Lower lobe of right lung (tissue), 2 donors: ENCODE data around the gene EBLN1. TPM values are rescaled to one million over a fixed set of nuclear protein-coding genes. Genes with fewer than 3 reads are reported as not detected.

ENCODE experiments used
- ATAC-seq, 2 donors: fragments of 200-7000 bp; cut with Tn5 transposase; one replicate each; pipeline ENCODE4 v1.9.1; 2020 to 2022; ENCODE audit warnings: mild to moderate bottlenecking in 2 of 2, moderate library complexity in 2 of 2
- DNase-seq: peaks from one replicate; pipeline ENCODE4 v3.0.0-alpha.2; 2020
- H3K27ac ChIP-seq: fragments of 200-600 bp; one replicate; pipeline ENCODE4 v1.8.0; 2022
- H3K27me3 ChIP-seq: fragments of 200-600 bp; one replicate; pipeline ENCODE4 v1.8.0; 2022; ENCODE audit warnings: low read depth
- H3K36me3 ChIP-seq: fragments of 200-600 bp; one replicate; pipeline ENCODE4 v1.8.0; 2022; ENCODE audit warnings: mild to moderate bottlenecking
- H3K4me1 ChIP-seq: fragments of 200-600 bp; one replicate; pipeline ENCODE4 v1.8.0; 2022
- H3K4me3 ChIP-seq: fragments of 200-600 bp; one replicate; pipeline ENCODE4 v1.8.0; 2022; ENCODE audit warnings: mild to moderate bottlenecking
- H3K9me3 ChIP-seq: fragments of 200-600 bp; one replicate; pipeline ENCODE4 v1.8.0; 2022
- CTCF ChIP-seq: fragments of 200-600 bp; IDR thresholded peaks from one replicate; pipeline ENCODE4 v1.8.0; 2022; ENCODE audit warnings: antibody characterized with exemption, mild to moderate bottlenecking
- intact Hi-C: fragments of 100-400 bp; cut with DNase I; formaldehyde crosslinking; loops from one replicate; pipeline ENCODE4 v1.11.0; 2022
- long read RNA-seq: library from polyadenylated mRNA; unstranded; transcript quantifications from one replicate; pipeline ENCODE4 v2.0.0, GENCODE V29; 2021
- total RNA-seq: library from RNA; stranded (reverse); fragmentation: NEBNext Ultra II Directional; extraction: Animal tissue kit (Norgen Biotek cat#: 25700); gene quantifications from one replicate; pipeline ENCODE4 v1.2.1, GENCODE V29; 2021
- donor health status: DM: no; HTN: yes; CAD: no; lungs with severe emphysema.

Gene EBLN1
- not detected for total RNA-seq
- long read RNA-seq = 0 reads

DNA sequence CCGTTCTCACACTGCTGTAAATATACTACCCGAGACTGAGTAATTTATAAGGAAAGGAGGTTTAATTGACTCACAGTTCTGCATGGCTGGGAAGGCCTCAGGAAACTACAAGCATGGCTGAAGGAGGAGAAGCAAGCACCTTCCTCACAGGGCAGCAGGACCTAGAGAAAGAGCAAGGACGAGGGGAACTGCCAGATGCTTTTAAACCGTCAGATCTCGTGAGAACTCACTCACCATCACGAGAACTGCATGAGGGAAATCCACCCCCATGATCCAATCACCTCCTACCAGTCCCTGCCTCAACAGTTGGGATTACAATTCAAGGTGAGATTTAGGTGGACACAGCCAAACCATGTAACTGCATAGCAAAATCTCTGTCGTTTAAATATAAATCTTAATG is at the start of gene EBLN1:
EBLN1 (minus strand) TSS at position 174 of the 400 bp plus-strand sequence. CDS start 8,032 bp downstream, outside the sequence.
- ATAC-seq = no peak
- Histone ChIP-seq H3K27me3 (no peaks in the 10 kb centered on the region), H3K9me3 (no peaks in the 10 kb centered on the region), H3K36me3 (no peaks in the 10 kb centered on the region), H3K4me1 (no peaks in the 10 kb centered on the region), H3K27ac (no peak within 1 kb of the TSS), H3K4me3 (no peak within 1 kb of the TSS)
- intact Hi-C loops = no loop called here
- no peak for DNase-seq
- TF ChIP-seq CTCF = no peak

GRCh38 chr10:22265839-22266537 is 48.2 kb upstream of the EBLN1 start:
- no peaks in the 10 kb centered on the region for H3K36me3 ChIP-seq
- H3K27me3 ChIP-seq = peaks cover 25% of the 10 kb centered on the region
- no peak overlapping the region for H3K4me3 ChIP-seq
- H3K4me1 ChIP-seq = no peaks in the 10 kb centered on the region
- DNase-seq (no peak), ATAC-seq (no peak)
- intact Hi-C loops = no loop called here
- no peaks in the 10 kb centered on the region for H3K9me3 ChIP-seq
- no peak for TF ChIP-seq CTCF
- no peak overlapping the region for H3K27ac ChIP-seq

GRCh38 chr10:22263106-22263505 is 45.3 kb upstream of the EBLN1 start:
- intact Hi-C loops = no loop called here
- Histone ChIP-seq H3K9me3 (no peaks in the 10 kb centered on the region), H3K36me3 (no peaks in the 10 kb centered on the region), H3K4me1 (no peaks in the 10 kb centered on the region), H3K27me3 (peaks cover 25% of the 10 kb centered on the region), H3K4me3 (no peak overlapping the region), H3K27ac (no peak overlapping the region)
- no peak for TF ChIP-seq CTCF
- no peak for ATAC-seq
- no peak for DNase-seq

GRCh38 chr10:22259280-22259679 is 41.5 kb upstream of the EBLN1 start:
- H3K9me3 ChIP-seq = no peaks in the 10 kb centered on the region
- DNase-seq (no peak), ATAC-seq (no peak)
- no peak overlapping the region for H3K27ac ChIP-seq
- H3K27me3 ChIP-seq = peaks cover 14% of the 10 kb centered on the region
- H3K36me3 ChIP-seq = no peaks in the 10 kb centered on the region
- H3K4me3 ChIP-seq = no peak overlapping the region
- H3K4me1 ChIP-seq = no peaks in the 10 kb centered on the region
- intact Hi-C loops = no loop called here
- no peak for TF ChIP-seq CTCF

GRCh38 chr10:22258471-22258870 is 40.7 kb upstream of the EBLN1 start:
- ATAC-seq = no peak

More at GRCh38 chr10:22258471-22258870, 40.7 kb upstream of the EBLN1 start:
- no peaks in the 10 kb centered on the region for H3K36me3 ChIP-seq
- H3K27me3 ChIP-seq = peaks cover 9% of the 10 kb centered on the region
- no peak for TF ChIP-seq CTCF
- H3K9me3 ChIP-seq = no peaks in the 10 kb centered on the region
- no peak overlapping the region for H3K4me3 ChIP-seq
- intact Hi-C loops = no loop called here
- no peak for DNase-seq
- no peak overlapping the region for H3K27ac ChIP-seq
- no peaks in the 10 kb centered on the region for H3K4me1 ChIP-seq
